DMS114 treated with DMSO at 0.1 percent for 48 hours (cell line): Measurements from ENCODE around the gene ARHGAP8.

Experiments used
- DNase-seq: peaks from one replicate; lab custom pipeline; 2025; ENCODE audit not compliant: unreplicated experiment; lab: John Stamatoyannopoulos, UW

ARHGAP8 gene

GRCh38 chr22:44801476-44801875, 49.1 kb downstream of the ARHGAP8 start:
- DNase-seq: no peak

DNA sequence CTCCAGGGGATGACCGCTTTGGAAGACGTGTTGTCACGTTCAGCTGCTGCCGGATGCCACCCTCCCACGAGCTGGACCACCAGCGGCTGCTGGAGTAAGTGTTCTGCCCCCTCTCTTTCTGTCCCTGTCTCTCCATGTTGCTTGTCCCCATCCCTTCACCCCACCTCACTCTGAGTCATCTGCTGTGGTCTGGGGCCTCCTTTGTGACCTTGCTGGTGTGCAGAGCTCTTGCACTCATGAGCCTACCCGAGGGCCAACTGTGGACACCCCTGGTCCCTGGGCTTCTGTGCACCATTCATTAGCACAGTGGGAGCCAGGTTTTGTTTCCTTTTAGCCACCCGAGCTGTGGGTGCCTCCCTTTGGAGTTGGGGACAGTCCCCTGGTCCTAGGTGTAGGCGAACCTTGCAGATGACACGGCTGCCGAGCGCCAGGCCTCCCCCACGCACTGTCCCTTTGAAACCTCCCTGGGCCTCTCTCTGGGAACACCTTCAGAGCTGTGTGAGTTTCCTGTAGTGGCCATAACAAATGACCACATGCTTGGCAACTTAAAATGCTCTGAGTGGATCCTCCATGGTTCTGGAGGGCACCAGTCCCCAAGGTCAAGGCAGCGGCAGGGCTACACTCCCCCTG, 49.8 kb downstream of the ARHGAP8 start:
- no peak for DNase-seq

- no peak for DNase-seq
Measured at GRCh38 chr22:44802956-44803355, 50.6 kb downstream of the ARHGAP8 start.

DNA sequence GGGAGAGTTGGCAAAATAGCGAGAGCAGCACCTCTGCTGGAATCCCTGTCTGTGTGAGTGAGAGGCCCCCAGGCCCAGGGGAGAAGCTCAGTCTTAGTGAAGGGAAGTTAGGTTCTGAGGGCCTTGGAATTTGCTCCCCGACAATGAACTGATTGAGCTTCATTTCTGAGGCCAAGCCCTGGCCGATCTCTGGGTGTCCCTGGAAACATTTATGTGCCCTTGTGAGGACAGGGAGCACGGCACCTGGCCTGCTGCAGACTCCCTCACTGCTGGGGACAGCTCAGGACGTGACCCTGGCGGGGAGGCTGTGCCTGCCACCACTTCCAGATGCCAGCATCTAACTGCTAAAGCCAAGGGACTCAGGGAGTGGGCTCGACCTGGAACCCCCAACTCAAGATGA, 52.0 kb downstream of the ARHGAP8 start:
- DNase-seq: no peak

DNA sequence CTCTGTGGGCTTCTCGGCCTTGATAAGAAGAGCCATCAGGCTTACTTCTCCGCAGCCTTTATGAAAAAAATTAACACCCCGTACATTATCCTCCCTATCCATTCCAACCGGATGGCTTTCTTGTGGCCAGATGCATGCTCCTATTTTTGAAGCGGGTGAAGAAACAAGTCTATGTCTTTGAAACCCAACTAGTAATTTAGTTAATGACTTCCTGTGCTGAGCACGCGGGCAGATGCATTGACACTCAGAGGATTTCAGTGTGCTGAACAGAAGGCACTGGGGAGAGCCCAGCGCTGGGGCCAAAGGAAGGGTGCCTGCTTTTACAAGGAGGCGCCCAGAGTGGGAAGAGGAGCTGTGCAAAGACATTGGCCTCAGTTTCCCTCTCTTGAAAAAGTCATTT, 53.3 kb downstream of the ARHGAP8 start:
- DNase-seq: no peak

DNA sequence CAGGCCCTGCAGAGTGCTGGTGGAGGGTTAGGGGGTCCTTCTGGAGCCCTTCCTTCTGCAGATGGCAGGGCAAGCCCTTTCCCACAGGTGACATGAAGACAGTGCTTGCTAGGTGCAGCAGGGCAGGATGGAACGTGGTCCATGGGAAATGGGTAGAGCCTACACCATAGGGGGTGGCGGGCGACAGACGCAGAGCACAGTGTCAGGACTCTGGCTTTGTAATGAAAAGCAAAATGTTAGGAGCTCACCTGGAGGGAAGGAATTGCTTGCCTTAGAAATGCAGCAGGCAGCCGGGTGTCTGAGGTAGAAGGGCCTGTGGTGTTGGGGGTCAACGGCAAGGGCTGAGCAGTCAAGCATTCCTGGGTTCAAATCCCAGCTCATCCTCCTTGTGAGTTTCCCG, 54.9 kb downstream of the ARHGAP8 start:
- no peak for DNase-seq

GRCh38 chr22:44807915-44808690, 55.7 kb downstream of the ARHGAP8 start:
- DNase-seq: no peak

- DNase-seq: no peak
Measured at GRCh38 chr22:44809456-44809855, 57.1 kb downstream of the ARHGAP8 start.

DNA sequence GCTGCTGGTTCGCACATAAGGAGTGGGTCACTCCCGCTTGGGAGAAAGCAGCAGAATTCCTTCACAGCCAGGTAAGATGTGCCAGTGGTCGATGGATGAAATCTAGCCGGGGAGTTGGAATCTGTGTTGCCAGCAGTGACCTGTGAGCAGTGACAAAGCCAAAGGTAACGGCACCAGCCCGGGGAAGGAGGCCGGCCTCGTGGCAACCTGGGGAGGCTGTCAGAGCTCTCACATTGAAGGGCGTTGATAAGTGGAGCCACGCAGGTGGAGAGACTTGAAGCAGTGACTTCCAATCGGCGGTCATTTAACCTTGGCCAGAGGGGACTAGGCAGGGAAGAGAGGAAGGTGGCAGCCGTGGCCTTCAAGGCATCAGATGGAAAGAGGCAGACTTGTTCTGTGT, 58.8 kb downstream of the ARHGAP8 start:
- no peak for DNase-seq

GRCh38 chr22:44813416-44813815, 61.0 kb downstream of the ARHGAP8 start:
- no peak for DNase-seq

DNA sequence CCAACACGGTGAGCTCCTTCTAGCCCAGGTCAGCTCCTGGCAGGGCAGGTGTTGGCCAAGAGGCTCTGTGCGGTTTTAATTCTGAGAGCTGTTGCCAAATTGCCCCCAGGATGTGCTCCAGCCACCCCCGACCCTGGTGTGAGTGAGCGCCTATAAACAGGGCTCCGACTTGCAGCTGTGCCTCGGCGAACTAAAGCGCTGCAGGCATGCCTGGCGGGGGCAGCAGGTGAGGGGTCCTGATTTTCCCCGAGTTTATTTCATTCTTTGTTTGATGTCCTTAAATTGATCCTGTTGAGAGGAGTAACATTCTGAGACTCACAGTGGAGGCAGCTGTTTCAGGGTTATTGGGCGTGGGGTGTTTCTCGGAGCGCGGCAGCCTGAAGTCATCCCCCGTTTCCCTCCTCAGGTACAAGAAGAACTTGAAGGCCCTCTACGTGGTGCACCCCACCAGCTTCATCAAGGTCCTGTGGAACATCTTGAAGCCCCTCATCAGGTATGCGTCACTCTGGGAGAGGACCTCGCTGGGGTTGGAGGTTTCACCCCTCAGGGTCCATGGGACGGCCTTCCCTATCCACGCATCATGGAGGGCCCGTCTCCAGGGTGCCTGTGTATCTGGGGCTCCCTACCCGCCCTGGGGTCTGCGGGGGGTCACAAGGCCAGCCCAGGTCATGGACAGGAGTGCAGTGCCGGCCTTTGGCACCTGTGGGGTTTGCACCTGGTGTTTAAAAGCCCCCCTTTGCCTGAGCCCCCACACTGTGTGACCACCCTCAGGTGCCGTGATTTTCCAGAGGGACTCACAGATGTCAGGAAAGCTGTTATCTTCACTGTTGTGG, 62.1 kb downstream of the ARHGAP8 start:
- no peak for DNase-seq

- no peak for DNase-seq
Measured at GRCh38 chr22:44815099-44816070, 63.0 kb downstream of the ARHGAP8 start.

GRCh38 chr22:44816141-44816540, 63.8 kb downstream of the ARHGAP8 start:
- DNase-seq: no peak

GRCh38 chr22:44818727-44819126, 66.4 kb downstream of the ARHGAP8 start:
- no peak for DNase-seq

GRCh38 chr22:44819966-44820631, 67.7 kb downstream of the ARHGAP8 start:
- no peak for DNase-seq

GRCh38 chr22:44821741-44822475, 69.5 kb downstream of the ARHGAP8 start:
- DNase-seq: no peak

DNA sequence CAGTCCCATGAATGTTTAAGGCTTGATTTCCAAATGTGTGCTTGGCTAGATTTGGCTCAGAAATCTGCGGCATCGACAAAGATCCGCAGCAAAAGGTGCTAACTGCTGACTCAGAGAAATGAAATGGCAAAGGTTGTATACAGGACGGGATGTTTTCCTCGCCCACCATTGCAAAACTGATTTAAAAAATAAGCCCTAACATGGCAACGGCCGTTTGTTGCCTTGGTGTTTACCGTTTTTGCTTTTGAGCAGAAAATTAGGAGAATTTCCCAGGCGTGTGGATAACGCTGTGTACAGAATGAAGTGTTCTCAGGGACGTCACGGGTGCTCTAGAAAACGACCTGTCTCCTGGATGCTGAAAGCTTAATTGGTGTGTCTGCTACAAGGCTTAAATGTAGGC, 70.2 kb downstream of the ARHGAP8 start:
- no peak for DNase-seq

DNA sequence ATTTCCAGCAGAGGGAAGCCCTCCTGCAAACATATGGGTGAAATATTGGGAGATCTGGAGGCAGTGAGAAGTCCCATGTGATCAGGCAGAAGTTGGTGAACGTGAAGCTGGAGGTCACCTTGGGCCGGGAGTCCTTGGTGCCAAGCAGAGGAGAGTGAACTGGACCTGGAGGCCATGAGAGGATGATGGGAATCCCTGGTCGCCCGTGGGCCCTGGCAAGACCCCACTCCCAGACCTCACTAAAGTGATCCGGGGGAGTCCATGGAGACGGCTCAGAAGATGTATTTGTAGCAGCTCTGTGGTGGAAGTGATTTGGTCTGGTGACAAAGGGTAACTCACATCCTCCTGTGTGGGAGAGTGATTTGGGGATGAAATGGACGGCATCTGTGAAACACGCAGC, 71.0 kb downstream of the ARHGAP8 start:
- no peak for DNase-seq

DNA sequence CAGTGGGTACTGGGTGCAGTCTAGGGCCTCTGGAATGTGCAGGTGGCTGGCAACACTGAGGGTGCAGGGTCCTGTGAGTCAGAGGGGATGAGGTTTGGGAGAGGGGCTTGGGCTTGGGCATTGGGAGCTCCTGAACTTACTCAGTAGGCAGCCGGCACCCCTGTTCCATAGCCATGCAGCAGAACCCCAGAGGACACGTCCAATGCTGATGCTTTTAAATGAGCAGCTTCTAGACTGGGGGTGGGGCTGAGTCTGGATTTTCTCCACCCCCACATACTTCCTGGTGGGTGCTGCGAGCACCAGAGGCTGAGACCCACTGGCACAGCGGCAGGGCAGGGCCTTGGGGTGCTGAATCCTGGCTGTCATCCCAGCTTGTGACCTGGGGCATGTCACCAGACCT, 71.4 kb downstream of the ARHGAP8 start:
- DNase-seq: no peak

GRCh38 chr22:44824271-44824670, 71.9 kb downstream of the ARHGAP8 start:
- DNase-seq: no peak
